Smooth muscle cell (in vitro differentiated cells): ENCODE results near the gene NECTIN3. TPM values are rescaled to one million over a fixed set of nuclear protein-coding genes. Genes with fewer than 3 reads are reported as not detected.

Experiments
- DNase-seq: peaks from one replicate; lab custom pipeline; 2025; ENCODE audit not compliant: unreplicated experiment; lab: John Stamatoyannopoulos, UW
- H2AFZ ChIP-seq: fragments of 200-600 bp; sonication (generic); 2 replicates; pipeline ENCODE4 v1.6.0; 2016; ENCODE audit warnings: antibody characterized with exemption, low read depth, mild to moderate bottlenecking
- H3F3A ChIP-seq: fragments of 200-600 bp; sonication (generic); 2 replicates; pipeline ENCODE4 v1.6.0; 2017; ENCODE audit warnings: antibody characterized with exemption, low read depth
- H3K27ac ChIP-seq: fragments of 200-600 bp; sonication (generic); 2 replicates; pipeline ENCODE4 v1.5.1; 2016; ENCODE audit warnings: low read depth, mild to moderate bottlenecking
- H3K27me3 ChIP-seq: fragments of 200-600 bp; sonication (generic); 2 replicates; pipeline ENCODE4 v1.6.1; 2016; ENCODE audit warnings: low read depth, mild to moderate bottlenecking
- H3K36me3 ChIP-seq: fragments of 200-600 bp; sonication (generic); 2 replicates; pipeline ENCODE4 v1.5.1; 2016; ENCODE audit warnings: low read depth
- H3K4me1 ChIP-seq: fragments of 200-600 bp; sonication (generic); 2 replicates; pipeline ENCODE4 v1.5.1; 2016; ENCODE audit warnings: low read depth
- H3K4me2 ChIP-seq: fragments of 200-600 bp; sonication (generic); 2 replicates; pipeline ENCODE4 v1.6.0; 2016; ENCODE audit warnings: mild to moderate bottlenecking
- H3K4me3 ChIP-seq: fragments of 200-600 bp; sonication (generic); 2 replicates; pipeline ENCODE4 v1.5.1; 2016; ENCODE audit warnings: mild to moderate bottlenecking
- H3K79me2 ChIP-seq: fragments of 200-600 bp; sonication (generic); 2 replicates; pipeline ENCODE4 v1.6.0; 2016; ENCODE audit warnings: low read depth, mild to moderate bottlenecking
- H3K9ac ChIP-seq: fragments of 200-600 bp; sonication (generic); 2 replicates; pipeline ENCODE4 v1.6.0; 2016; ENCODE audit warnings: low read depth
- H3K9me3 ChIP-seq: fragments of 200-600 bp; sonication (generic); replicated peaks from 2 replicates; pipeline ENCODE4 v1.5.1; 2016; ENCODE audit warnings: low read depth
- H4K20me1 ChIP-seq: fragments of 200-600 bp; sonication (generic); 2 replicates; pipeline ENCODE4 v1.6.0; 2016; ENCODE audit warnings: low read depth
- WGBS: methylation state at CpG from one replicate; pipeline ENCODE4 v1.1.7; 2016; ENCODE audit warnings: low lambda C conversion rate; 5-methylcytosine and 5-hydroxymethylcytosine counted together
- polyA plus RNA-seq: library from polyadenylated mRNA; unstranded; fragments of >200 nt; fragmentation: Nextera tagmentation; extraction: Ambion mirVana; gene quantifications from 2 replicates; pipeline ENCODE4 v1.2.1, GENCODE V29; 2016
- total RNA-seq: library from RNA; depleted of rRNA; stranded (reverse); fragments of >200 nt; gene quantifications from 2 replicates; pipeline ENCODE4 v1.2.3, GENCODE V29; 2014
- TF ChIP-seq, protein P1 (sequence below): fragments of 200-600 bp; sonication (generic); IDR thresholded peaks from 2 replicates; pipeline ENCODE4 v1.5.1; 2017; ENCODE audit warnings: borderline replicate concordance, mild to moderate bottlenecking, antibody characterized with exemption; ENCODE audit not compliant: insufficient read depth, poor library complexity, severe bottlenecking

NECTIN3 gene
- total and polyA plus RNA-seq, 2 experiments from 2014 or later: 10.4 to 76.3 TPM

DNA sequence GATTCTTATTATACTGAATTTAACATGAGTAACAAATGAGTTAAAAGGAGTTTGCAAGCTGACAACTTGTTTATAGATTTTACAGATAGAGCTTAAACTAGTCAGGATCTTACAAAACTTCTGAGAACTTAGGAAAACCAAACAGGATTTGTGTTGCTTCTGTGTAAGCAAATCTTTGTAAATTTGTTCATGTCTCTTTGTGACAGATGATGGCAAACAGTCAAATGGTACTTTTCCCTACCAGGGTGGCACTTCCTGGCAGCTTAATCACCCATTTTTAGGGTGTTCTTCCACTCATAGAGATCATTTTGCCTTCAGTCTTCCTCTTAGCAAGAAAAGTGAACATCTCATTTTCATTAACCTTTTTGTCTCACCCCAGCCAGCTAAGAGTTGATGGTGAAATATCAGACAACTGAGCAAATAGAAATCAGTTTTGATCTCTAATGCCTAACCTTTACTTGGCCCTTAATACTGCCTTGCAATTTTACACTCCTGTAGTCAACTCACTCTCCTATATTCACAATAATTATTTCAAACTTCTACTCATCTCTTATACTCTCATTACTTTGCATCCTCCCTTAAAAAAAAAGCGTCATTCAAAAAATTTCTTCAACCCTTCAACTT is 23.7 kb upstream of the NECTIN3 start:
- DNase-seq: no peak
- H3K4me1 ChIP-seq: peaks cover 16% of the 10 kb centered on the region
- no peaks in the 10 kb centered on the region for H3K9me3 ChIP-seq
- H3K27me3 ChIP-seq: no peaks in the 10 kb centered on the region
- no peak overlapping the region for H3K4me3 ChIP-seq
- H3K9ac ChIP-seq: no peak overlapping the region
- WGBS: 98% methylated on average over 1 of the region's 1 CpG
- no peaks in the 10 kb centered on the region for H3F3A ChIP-seq
- no peaks in the 10 kb centered on the region for H4K20me1 ChIP-seq
- H3K79me2 ChIP-seq: no peaks in the 10 kb centered on the region
- no peaks in the 10 kb centered on the region for H3K36me3 ChIP-seq
- no peak overlapping the region for H3K4me2 ChIP-seq
- H3K27ac ChIP-seq: no peak overlapping the region
- peak overlapping the region; percentile 45 for H2AFZ ChIP-seq
- TF ChIP-seq, protein P1, sequence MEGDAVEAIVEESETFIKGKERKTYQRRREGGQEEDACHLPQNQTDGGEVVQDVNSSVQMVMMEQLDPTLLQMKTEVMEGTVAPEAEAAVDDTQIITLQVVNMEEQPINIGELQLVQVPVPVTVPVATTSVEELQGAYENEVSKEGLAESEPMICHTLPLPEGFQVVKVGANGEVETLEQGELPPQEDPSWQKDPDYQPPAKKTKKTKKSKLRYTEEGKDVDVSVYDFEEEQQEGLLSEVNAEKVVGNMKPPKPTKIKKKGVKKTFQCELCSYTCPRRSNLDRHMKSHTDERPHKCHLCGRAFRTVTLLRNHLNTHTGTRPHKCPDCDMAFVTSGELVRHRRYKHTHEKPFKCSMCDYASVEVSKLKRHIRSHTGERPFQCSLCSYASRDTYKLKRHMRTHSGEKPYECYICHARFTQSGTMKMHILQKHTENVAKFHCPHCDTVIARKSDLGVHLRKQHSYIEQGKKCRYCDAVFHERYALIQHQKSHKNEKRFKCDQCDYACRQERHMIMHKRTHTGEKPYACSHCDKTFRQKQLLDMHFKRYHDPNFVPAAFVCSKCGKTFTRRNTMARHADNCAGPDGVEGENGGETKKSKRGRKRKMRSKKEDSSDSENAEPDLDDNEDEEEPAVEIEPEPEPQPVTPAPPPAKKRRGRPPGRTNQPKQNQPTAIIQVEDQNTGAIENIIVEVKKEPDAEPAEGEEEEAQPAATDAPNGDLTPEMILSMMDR: no peak

DNA sequence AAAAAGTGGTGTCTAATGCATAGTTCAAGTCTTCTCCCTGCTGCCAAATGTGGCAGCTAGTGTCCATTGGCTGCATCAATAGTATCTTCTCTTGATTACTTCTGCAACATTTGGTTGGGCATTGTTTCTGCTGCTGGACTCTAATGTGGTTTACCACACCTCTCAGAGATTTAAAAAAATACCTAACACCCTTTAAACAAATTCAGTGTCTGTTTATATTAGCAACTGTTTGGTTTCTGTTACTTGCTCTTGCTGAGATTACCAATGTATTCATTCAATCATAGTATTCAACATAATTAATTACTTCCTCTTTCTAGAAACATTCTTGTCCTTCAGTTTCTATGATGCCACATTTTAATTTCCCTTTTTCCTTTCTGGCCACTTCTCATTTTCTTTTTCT is 20.3 kb upstream of the NECTIN3 start:
- no peaks in the 10 kb centered on the region for H4K20me1 ChIP-seq
- no peak overlapping the region for H3K9ac ChIP-seq
- H3K79me2 ChIP-seq: no peaks in the 10 kb centered on the region
- no peaks in the 10 kb centered on the region for H3K9me3 ChIP-seq
- TF ChIP-seq, protein P1: no peak
- no peaks in the 10 kb centered on the region for H3F3A ChIP-seq
- H3K4me1 ChIP-seq: peaks cover 16% of the 10 kb centered on the region
- no peak overlapping the region for H3K4me2 ChIP-seq
- no peak for DNase-seq
- no peaks in the 10 kb centered on the region for H3K36me3 ChIP-seq
- H3K27ac ChIP-seq: no peak overlapping the region
- no peak overlapping the region for H2AFZ ChIP-seq
- H3K4me3 ChIP-seq: no peak overlapping the region
- no peaks in the 10 kb centered on the region for H3K27me3 ChIP-seq

DNA sequence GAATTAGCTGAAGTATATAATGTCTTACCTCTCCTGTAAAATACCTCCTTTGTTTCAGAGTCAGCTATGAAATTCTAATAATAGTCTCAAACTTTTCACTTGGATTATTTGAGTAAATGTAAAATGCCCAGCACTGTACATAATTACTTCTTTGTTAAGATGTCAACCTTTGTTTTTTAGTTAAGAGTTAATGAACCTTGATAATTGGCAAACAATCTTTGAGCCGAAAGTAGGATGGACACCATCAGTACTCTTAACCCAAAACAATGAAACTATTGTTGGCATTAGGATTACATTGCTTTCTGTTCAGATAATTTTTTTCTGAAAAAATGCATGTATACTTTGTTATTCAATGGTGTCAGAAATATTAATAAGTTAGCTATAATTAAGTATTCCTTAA is 3.0 kb upstream of the NECTIN3 start:
- H3K9ac ChIP-seq: no peak overlapping the region
- WGBS: 79% methylated on average over 1 of the region's 1 CpG
- TF ChIP-seq, protein P1: no peak
- H3K79me2 ChIP-seq: peaks cover 29% of the 10 kb centered on the region
- no peak overlapping the region for H3K4me3 ChIP-seq
- peaks cover 16% of the 10 kb centered on the region for H4K20me1 ChIP-seq
- no peak for DNase-seq
- H3K9me3 ChIP-seq: no peaks in the 10 kb centered on the region
- H3K36me3 ChIP-seq: no peaks in the 10 kb centered on the region
- no peak overlapping the region for H3K4me2 ChIP-seq
- peaks cover 4% of the 10 kb centered on the region for H3K4me1 ChIP-seq
- H2AFZ ChIP-seq: no peak overlapping the region
- H3K27ac ChIP-seq: no peak overlapping the region
- no peaks in the 10 kb centered on the region for H3F3A ChIP-seq
- no peaks in the 10 kb centered on the region for H3K27me3 ChIP-seq
